Smooth muscle cell of the brain vasculature (primary cell): ENCODE measurements around the gene APOBEC3H.

Source experiments
- DNase-seq: peaks from one replicate; pipeline ENCODE4 v3.0.0-alpha.2; 2012; ENCODE audit warnings: low read depth, low spot score

The APOBEC3H gene

GRCh38 chr22:39110631-39111561 is 13.9 kb downstream of the APOBEC3H start:
- DNase-seq, result no peak

GRCh38 chr22:39114112-39114511 is 17.1 kb downstream of the APOBEC3H start:
- DNase-seq, result no peak

GRCh38 chr22:39115570-39115969 is 18.5 kb downstream of the APOBEC3H start:
- DNase-seq, result no peak

- DNase-seq, result no peak
These were observed 19.1 kb downstream of the APOBEC3H start for GRCh38 chr22:39115977-39116621.

- DNase-seq, result peak; percentile 12
These were observed 20.6 kb downstream of the APOBEC3H start for GRCh38 chr22:39117585-39118191.

- no peak for DNase-seq
These were observed 23.9 kb downstream of the APOBEC3H start for GRCh38 chr22:39120983-39121382.

- DNase-seq, result no peak
These were observed 25.9 kb downstream of the APOBEC3H start for GRCh38 chr22:39122772-39123470.

GRCh38 chr22:39123751-39124581 is 26.9 kb downstream of the APOBEC3H start:
- DNase-seq, result no peak

- DNase-seq, result no peak
These were observed 28.6 kb downstream of the APOBEC3H start for GRCh38 chr22:39125622-39126021.

GRCh38 chr22:39128508-39128907 is 31.5 kb downstream of the APOBEC3H start:
- no peak for DNase-seq

GRCh38 chr22:39129081-39129480 is 32.0 kb downstream of the APOBEC3H start:
- no peak for DNase-seq

GRCh38 chr22:39129746-39130145 is 32.7 kb downstream of the APOBEC3H start:
- no peak for DNase-seq

- DNase-seq, result no peak
These were observed 33.2 kb downstream of the APOBEC3H start for GRCh38 chr22:39130152-39130704.

- DNase-seq, result no peak
These were observed 34.1 kb downstream of the APOBEC3H start for GRCh38 chr22:39130892-39131855.

- no peak for DNase-seq
These were observed 35.2 kb downstream of the APOBEC3H start for GRCh38 chr22:39132281-39132680.

GRCh38 chr22:39132871-39133524 is 36.0 kb downstream of the APOBEC3H start:
- no peak for DNase-seq

- no peak for DNase-seq
These were observed 36.8 kb downstream of the APOBEC3H start for GRCh38 chr22:39133871-39134270.

- DNase-seq, result no peak
These were observed 37.5 kb downstream of the APOBEC3H start for GRCh38 chr22:39134366-39135091.
